ENCODE data around the gene DVL1.

Gene DVL1

DNA sequence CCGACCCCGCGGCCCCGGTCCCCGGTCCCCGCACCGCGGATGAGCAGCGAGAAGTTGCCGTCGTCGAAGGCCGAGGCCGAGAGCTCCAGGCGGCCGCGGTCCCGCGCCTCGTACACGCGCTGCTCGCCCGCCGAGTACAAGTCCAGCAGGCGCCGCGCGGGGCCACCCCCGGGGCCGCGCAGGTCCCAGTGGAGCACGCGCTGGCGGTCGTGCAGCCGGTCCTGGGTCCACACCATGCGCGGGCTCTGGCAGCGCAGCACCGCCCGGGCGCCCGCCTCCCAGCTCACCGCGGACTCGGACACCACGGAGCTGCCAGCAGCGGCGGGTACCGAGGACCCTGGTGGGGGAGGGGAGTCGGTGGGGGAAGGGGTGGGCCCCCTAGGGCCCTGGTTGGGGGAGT lies 6.2 kb upstream of the DVL1 start:
- DNase-seq: peak; percentile 64

DNA sequence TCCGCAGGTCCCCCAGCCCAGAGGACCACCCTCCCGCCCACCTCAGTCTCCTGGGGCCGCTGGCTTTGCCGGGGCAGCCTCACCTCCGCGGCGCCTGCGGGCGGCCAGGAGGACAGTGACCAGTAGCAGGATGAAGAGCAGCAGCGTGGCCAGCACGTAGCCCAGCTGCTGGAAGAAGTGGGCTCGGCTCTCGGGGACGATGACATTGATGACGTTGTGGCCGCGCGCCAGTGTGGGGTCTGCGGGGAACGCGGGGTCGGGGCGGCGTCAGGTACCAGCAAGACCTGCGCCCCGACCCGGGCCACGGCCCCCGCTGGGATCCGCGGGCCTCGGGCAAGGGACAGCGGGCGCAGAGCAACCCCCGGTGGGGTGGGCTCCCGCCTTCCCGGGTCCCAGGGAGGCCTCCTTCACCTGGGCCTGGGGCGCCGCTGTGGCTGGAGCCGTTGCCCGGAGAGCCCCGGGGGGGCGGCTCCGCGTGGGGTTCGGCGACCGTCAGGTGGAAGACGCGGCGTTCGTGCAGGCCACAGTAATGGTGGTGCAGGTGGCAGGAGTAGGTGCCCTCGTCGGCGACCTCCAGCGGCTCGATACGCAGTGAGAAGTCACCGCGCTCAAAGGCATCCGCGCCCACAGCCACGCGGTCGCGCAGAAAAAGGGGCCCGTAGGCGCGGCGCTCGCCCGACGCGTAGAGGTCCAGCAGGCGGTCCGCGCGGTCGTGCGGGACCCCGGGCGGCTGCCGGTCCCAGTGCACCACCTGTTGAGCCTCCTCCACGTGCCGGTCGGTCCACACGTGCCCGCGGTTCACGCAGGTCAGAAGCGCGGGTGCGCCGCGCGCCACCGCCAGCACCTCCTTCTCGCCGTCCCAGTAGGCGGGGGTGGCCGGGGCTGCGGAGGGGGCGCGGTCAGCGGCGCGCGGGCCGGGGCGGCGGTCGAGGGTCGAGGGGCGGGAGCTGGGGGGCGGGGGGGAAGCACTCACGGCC lies 5.3 kb upstream of the DVL1 start:
- no peak for DNase-seq

DNA sequence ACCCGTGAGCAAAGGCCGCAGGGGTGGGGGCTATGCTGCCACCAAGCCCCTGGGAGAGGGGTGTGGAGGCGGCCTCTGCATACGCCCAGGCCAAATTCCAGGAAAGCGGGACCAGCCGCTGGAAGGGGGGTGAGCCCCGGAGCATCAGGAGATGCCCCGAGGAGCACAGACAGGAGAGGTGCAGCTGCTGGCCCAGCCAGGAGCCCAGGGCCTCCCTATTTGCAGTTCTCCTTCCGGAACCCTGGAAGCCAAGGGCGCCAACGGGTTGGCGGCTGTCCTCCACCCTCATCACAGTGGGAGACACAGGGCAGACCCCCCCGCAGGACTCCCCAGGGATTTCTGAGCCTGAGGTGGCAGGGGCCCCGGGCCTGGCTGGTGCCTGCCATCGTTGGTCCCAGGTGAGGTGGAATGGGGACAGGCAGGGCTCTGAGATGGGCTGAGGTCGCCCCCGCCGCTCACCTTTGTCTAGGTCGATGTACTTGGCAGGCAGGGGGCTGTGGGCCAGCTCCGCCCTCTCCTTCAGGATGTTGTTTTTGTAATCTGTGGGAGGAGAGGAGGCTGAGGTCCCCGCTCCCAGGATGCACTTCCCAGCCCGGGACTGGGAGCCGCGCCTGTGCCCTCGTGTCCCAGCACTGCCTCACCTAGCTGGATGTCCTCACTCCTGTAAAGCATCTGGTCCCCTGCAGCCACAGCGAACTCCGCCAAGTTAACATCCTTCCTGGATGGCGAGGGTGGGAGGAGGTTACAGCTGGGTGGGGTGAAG lies 4.4 kb upstream of the DVL1 start:
- DNase-seq: no peak

DNA sequence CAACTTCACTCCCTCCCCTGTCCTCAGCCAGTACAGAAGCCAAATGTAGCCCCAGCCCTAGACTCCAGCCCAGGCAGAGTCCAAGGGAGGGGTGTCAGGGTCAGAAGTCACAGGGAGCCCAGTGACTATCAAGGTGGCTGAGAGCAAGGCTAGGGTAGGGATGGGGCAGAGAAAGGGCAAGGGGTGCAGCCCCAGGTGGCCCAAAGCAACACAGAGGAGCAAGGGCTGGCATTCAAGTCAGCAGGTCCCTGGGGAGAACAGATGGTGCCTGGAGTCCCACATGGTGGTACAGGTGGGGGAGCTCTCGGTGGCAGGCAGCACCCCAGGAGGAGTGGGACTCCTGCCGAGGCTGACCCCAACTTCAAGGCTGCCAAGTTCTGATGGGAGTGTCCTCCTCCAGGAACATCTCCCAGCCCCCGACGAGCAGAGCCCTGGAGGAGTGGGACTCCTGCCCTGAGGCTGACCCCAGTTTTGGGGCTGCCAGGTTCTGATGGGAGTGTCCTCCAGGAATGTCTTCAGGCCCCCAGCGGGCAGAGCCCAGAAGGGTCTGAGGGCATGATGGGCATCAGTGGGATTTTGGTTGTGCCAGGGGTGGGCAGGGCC lies 3.7 kb upstream of the DVL1 start:
- no peak for DNase-seq

DNA sequence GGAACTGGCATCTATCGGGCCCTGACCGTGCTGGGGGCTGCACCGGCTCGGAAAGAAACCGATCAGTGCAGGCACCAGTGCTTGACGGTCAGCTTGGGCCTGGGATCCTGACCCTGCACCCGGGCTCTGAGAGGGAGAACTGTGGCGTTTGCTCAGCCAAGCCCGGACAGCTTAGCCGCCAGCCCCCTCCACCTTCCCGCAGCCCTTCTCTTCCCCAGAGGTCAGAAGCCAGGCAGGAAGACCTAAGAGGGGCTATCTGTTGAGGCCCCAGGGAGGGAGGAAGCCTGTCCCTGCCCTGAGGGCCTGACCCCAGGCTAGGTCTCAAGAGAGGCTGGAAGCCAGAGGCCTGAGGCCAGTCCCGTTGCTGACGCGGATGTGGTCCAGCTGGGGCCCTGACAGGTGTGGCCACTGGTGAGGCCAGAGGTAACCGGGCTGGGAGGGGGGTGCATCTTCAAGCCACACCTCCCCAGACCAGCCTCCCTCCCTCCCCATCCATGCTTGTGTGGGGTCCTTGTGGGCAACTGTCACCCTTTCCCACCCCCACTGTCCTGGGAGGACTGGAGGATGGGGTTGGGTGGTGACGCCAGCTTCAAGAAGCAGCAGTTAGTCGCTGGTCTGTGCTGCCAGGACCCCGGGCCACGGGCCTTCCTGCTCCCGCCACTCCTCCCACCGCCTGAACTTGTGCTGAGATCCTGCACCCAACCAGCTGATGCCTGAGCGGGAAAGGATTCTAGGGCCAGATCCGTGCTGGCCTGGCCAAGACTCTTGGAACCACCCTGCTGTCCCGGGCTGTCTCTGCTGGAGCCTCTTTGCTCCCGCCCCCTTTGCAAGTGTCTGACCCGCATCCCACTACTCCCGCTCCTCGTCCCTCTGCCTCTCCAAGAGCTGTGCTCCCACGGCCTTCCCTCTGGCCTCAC lies 2.6 kb upstream of the DVL1 start:
- DNase-seq: no peak

DNA sequence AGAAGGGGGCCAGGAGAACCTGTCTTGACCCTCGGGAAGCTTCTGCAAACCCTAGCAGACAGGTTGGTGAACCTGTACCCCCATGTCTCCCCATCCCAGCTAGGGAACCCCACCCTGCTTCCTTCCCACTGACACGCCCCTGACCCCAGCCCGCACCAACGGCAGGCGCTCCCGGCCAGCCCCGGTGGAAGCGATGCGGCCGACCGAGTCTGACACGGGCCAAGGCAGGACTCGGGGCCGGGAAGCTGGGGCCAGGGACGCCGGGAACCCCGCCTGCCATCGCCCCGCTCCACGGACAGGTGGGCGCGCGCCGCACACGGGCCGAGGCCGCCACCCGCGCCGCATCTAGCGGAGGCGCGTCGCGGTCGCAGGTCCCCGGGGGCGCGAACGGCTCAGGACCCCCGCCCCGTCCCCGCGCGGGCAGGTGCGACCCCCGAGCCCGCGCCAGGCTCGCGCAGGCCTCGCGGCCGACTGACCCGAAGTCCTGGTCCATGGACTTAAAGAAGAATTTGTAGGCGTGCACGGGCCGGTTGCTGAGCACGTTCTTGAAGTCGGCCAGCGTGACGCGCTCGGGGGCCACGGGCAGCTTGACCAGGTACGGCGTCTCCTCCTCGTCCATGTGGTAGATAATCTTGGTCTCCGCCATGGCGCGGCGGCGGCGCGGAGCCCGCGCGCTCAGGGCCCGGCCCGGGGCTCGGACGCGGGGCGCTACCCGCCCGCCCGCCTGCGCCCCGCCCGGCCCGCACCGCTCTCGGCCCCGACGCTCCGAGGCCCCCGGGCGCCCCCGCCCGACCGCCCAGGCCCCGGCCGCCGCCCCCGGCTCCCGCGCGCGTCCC lies 580 bp downstream of the DVL1 start:
- DNase-seq: peak; percentile 34

DNA sequence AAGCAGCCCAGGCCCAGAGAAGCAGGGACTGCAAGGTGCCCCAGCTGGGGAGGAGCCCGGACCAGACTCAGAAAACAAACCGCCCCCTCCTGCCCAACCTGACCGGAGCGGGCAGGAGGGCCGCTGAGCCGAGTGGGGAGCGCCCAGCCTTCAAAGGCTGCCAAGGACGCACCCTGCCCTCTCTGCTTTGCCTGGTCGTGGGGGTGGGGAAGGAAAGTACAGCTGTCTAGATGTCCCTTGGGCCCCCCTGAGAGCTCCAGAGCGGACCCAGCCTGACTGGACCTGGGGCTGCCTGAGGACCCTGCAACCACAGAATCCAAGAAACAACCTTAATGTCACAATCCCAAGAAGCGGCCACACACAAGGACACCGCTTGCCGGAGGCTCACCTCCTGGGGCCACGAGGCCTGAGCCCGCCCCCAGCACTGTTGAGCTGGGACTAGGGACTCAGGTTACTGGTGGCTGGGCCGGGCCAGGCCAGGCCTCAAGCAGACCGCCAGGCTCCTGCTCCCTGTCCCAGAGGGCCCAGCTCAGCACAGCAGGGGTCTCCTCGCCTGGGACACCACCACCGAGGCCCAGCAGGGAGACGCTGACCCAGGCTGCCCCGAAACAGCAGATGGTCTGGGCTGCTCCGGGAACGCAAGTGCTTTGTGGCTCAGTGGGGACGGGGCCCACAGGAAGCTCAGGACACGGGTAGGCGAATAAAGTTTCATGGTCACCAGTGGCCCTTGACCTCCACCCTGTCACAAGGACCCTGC lies 1.4 kb downstream of the DVL1 start:
- DNase-seq: no peak

DNA sequence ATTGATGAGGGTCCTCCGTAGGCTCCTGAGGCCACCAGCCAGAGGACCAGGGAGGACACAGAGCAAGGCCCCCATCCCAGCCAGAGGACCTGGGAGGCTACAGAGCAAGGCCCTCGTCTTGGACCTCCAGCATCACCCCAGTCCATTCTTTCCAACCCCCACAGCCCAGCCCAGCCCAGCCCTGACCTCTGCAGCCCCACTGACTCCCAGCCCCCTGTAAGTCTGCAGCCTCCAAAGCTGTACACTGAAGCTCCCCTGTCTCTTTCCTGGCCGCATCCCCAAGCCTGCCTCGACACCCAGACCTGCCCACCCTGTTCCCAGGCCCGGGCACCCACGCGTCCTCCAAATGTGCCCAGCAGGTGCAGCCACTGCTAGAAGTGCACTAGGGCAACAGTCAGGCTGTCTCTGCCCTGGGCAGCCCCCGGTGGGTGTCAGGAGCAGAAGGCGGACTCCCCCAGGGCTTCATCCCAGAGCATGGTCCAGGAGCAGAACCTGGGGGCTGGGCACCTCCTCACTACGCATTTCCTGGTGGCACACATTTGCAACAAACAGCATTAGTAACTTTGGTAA lies 2.1 kb downstream of the DVL1 start:
- DNase-seq: no peak

DNA sequence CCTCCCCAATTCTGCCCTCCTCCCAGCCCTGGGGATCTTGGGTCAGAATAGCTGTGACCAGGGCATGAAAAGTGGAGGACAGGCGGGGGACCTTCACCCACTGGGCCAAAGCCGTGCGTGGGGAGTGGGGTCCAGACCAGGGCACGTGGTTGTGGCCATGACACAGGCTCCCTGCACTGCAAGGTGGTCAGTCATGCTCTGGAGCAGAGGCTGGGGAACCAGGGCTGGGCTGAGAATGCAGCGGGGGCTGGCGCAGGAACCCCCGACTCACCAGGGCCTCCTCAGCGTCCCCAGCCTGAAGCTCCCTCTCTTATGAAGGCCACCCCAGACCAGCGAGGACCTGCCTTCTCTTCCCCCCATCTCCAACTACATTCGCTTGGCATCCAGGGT lies 2.7 kb downstream of the DVL1 start:
- no peak for DNase-seq

DNA sequence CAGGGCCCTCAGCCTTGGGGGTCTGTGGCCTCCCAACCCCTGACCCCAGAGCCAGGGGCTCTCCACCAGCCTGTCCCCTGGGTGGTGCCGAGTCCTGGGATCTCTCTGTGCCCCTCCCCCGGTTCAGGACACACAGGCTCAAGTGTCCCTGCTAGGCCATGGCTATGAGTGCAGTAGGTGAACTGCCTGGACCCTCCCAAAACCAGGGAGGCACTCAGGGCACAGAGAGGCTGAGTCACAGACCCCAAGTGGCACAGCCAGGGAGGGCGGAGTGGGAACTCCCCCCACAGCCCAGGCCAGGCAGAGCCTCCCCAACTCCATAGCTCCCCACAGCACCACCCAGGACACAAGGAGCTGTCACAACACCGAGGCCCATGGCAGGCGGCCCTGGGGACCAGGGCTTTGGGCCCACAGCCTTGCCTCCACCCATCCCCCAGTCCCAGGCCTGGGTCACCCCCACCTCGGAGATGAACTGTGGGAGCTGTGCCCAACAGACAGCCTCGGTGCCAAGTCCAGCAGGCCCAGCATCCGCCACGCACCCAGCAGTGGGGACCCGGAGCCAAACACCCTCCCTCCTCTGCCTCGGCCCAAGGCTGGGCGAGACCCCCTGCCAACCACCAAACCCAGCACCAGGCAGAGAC lies 3.2 kb downstream of the DVL1 start:
- DNase-seq: no peak

DNA sequence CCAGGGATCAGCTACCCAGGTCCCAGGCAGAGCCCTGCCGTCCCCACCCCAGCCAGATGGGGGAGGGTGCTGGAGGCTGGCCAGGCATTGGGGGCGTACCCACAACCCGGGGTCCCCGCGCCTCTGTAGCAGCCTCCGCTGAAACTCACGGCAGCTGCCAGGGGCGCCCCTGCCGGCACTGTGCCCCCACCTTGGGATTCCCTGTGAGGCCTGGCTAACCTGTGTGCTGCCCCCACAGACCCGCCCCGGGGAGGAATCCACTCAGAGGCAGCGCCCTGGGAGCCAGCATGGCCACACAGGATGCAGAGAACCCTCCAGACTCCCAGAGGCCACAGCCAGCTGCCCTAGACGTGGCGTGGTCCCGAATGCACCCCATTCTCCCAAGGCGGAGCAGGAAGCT lies 3.8 kb downstream of the DVL1 start:
- no peak for DNase-seq

DNA sequence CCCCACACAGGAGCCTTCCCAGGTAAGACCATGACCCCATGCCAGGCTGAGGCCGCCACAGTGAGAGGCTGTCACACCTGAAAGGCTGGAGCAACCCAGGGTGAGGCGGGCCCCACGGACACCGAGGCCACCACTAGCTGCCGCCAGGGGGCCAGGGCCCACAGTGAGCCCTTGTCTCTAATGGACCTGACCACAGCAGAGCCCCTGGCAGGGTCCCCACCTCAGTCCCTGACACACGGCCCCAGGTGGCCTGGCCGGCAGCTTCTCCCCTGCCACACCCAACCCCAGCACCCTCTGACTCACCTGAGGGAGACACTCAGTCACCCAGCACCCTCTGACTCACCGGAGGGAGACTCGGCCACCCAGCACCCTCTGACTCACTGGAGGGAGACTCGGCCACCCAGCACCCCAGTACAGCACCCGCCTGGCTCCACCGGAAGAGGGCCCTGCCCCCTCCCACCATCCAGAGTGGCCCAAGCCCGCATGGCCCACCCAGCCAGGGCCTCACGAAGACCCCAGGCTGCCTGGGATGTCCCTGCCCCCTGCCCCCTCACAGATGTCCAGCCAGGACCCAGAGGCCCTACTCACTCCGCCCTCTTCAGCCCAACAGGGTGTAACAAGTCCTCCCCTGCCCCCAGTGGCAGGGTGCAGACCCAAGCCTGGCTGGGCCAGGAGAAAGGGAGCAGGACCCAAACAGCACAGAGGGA lies 4.4 kb downstream of the DVL1 start:
- DNase-seq: no peak

DNA sequence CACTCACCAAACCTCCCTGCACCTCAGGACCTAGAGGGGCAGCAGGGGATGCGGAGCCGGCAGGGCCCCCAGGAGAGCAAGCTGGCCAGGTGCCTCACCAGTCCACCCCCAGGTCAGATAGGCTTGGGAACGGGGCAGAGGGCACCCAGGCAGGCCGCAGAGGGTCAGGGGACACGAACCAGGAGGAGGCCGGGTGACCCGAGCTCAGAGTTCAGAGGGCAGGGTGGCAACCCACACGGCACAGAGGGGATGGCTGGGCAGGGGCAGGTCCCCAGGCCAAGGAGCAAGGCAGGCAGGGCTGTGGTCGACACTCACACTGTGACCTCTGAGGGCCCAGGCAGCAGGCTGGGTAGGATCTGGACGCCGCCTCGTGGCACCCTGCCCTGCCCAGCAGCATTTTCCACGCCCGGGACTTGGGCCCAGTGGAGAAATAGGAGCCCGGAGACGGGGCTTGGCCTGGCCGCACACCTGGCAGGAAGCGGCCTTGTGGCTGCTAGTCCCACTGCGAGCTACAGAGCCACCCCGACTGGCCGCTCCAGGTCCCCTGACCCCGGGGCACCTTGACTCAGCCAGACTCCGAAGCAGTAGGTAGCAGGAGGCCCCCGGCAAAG lies 5.3 kb downstream of the DVL1 start:
- no peak for DNase-seq

DNA sequence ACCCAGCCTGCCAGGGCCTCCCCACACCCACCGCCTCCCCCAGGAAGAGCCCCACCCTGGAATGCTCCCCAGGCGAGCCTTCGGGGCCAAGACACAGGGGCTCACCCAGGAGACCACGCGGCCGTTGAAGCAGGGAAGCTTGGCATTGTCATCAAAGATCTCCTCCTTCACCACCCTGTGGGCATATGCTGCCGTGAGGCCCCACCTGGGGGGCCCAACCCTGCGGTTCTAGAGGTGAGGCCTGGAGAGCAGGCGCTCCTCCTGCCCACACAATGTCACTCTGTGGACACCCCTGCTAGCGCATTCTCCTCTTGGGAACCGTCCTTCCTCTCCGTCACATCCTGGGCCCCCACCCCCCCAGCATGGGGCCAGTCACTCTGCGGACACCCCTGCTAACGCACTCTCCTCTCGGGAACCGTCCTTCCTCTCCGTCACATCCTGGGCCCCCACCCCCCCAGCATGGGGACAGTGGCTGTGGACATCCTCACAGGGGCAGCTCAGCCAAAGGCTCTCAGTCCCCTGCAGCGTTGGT lies 6.6 kb downstream of the DVL1 start:
- DNase-seq: no peak

DNA sequence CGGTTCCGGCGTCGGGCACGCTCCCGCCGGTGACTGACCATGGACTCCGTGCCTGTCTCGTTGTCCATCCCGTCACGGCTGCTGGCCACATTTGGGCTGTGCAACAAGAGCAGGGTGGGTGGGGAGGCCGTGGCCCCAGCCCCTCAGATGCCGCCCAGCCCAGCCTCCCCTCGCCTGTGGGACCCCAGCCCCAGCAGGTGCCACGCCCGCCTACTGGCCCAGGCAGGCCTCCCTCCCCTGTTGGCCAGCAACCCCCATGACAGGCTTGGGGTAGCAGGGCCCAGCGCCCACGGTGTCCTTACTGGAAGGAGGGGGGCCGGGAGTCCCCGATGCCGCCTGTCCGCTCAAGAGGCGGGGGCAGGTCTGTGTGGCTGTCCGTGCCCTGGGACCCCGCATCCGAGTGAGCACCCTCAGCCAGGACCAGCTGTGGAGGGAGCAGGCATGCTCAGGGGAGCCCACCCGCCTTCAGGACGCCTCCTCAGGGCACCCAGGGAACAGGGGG lies 7.1 kb downstream of the DVL1 start:
- no peak for DNase-seq

DNA sequence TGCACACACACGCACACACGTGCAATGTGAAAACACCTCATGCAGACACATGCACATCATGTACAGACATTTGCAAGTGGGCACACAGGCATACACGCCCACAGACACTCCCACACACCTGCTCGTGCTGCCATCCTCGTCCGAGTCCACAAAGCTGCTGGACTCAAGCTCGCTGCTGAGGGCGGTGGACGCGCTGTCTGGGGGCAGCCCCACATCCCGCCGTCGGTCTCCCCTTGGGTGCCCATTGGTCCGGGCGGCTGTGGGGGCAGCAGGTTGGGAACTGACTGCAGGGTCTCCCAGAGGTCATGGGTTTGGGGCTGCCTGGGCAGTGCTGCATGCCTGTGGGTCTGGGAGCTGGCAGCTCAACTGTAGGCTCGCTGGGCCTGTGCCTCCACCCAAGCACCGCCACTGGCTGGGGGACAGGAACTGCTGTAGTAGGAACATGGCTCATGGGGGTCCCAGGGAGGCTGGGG lies 7.6 kb downstream of the DVL1 start:
- no peak for DNase-seq

DNA sequence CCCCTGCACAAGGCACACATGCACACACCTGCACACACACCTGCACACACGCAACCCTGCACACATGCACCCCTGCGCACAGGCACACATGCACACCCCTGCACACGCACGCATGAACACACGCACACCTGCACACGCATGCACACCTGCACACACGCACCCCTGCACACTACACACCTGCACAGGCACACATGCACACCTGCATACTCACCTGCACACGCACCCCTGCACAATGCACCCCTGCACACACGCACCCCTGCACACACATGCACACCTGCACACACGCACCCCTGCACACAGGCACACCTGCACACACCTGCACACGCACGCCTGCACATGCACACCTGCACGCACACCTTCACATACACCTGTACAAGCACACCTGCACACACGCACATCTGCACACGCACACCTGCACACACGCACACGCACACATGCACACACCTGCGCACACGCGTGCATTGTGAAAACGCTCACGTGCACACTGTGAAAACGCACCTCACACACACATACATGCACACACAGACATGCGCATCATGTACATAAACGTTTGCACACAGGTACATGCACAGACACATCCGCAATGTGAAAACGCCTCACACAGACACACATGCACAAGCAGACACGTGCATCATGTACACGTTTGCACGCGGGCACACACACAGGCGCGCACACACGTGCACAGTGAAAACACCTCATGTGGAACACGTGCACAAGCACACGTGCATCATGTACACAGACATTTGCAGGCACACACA lies 8.2 kb downstream of the DVL1 start:
- DNase-seq: no peak
